ENCODE data around the gene GNB1.

The GNB1 gene

GRCh38 chr1:1910033-1910465 lies 19.2 kb upstream of the GNB1 start:
- no peak for DNase-seq

GRCh38 chr1:1908506-1908791 lies 17.6 kb upstream of the GNB1 start:
- DNase-seq, result no peak

GRCh38 chr1:1907098-1907736 lies 16.3 kb upstream of the GNB1 start:
- DNase-seq, result peak; percentile 31

- DNase-seq, result peak; percentile 64
Measured at GRCh38 chr1:1906185-1907097, 15.6 kb upstream of the GNB1 start.

- DNase-seq, result no peak
Measured at GRCh38 chr1:1903224-1903623, 12.3 kb upstream of the GNB1 start.

GRCh38 chr1:1901641-1902294 lies 10.9 kb upstream of the GNB1 start:
- no peak for DNase-seq

- no peak for DNase-seq
Measured at GRCh38 chr1:1900883-1901640, 10.2 kb upstream of the GNB1 start.

- DNase-seq, result no peak
Measured at GRCh38 chr1:1899967-1900327, 9.1 kb upstream of the GNB1 start.

- no peak for DNase-seq
Measured at GRCh38 chr1:1899266-1899966, 8.5 kb upstream of the GNB1 start.

GRCh38 chr1:1898246-1898933 lies 7.5 kb upstream of the GNB1 start:
- DNase-seq, result no peak

- no peak for DNase-seq
Measured at GRCh38 chr1:1895456-1896336, 4.8 kb upstream of the GNB1 start.

GRCh38 chr1:1895060-1895418 lies 4.2 kb upstream of the GNB1 start:
- no peak for DNase-seq

- DNase-seq, result no peak
Measured at GRCh38 chr1:1894354-1895059, 3.6 kb upstream of the GNB1 start.

- DNase-seq, result no peak
Measured at GRCh38 chr1:1893997-1894353, 3.1 kb upstream of the GNB1 start.

- no peak for DNase-seq
Measured at GRCh38 chr1:1893291-1893985, 2.6 kb upstream of the GNB1 start.

GRCh38 chr1:1892763-1893120 lies 1.9 kb upstream of the GNB1 start:
- DNase-seq, result no peak

- DNase-seq, result no peak
Measured at GRCh38 chr1:1892079-1892762, 1.3 kb upstream of the GNB1 start.

GRCh38 chr1:1891349-1892078 lies 627 bp upstream of the GNB1 start:
- DNase-seq, result peak; percentile 61
